ENCODE results near the gene SV2A.
"Not testable (repeated sequence)": the region's sequence is repeated elsewhere in the genome, so short reads cannot be mapped to it uniquely, and the experiment has no call there.

Gene SV2A

GRCh38 chr1:149917571-149918144, at the start of gene SV2A:
SV2A (minus strand) TSS chr1:149917844; CDS start chr1:149913840, 4,004 bp downstream.
- DNase-seq = peak in 48 of 51 donors; percentile 10 to 88 (median 52)

- DNase-seq = no peak
Observed at GRCh38 chr1:149967041-149967440, 49.4 kb upstream of the SV2A start.

- DNase-seq = no peak
Observed at GRCh38 chr1:149966405-149966804, 48.8 kb upstream of the SV2A start.

- no peak for DNase-seq
Observed at GRCh38 chr1:149965440-149965839, 47.8 kb upstream of the SV2A start.

GRCh38 chr1:149963358-149963757, 45.7 kb upstream of the SV2A start:
- DNase-seq = no peak

GRCh38 chr1:149962736-149963135, 45.1 kb upstream of the SV2A start:
- DNase-seq = peak in 1 of 51 donors; percentile 37

GRCh38 chr1:149962039-149962647, 44.5 kb upstream of the SV2A start:
- DNase-seq = peak in 26 of 51 donors; percentile 2 to 79 (median 24)

- DNase-seq = not testable (repeated sequence)
Observed at GRCh38 chr1:149957548-149957947, 39.9 kb upstream of the SV2A start.

- DNase-seq = no peak
Observed at GRCh38 chr1:149949911-149950310, 32.3 kb upstream of the SV2A start.

- DNase-seq = peak in 1 of 51 donors; percentile 8
Observed at GRCh38 chr1:149945206-149945605, 27.6 kb upstream of the SV2A start.

- DNase-seq = no peak
Observed at GRCh38 chr1:149942885-149943284, 25.2 kb upstream of the SV2A start.

- DNase-seq = peak in 16 of 51 donors; percentile 7 to 39 (median 18)
Observed at GRCh38 chr1:149942207-149942606, 24.6 kb upstream of the SV2A start.

- no peak for DNase-seq
Observed at GRCh38 chr1:149940427-149940826, 22.8 kb upstream of the SV2A start.

GRCh38 chr1:149938668-149939003, 21.0 kb upstream of the SV2A start:
- not testable (repeated sequence) for DNase-seq

- DNase-seq = no peak
Observed at GRCh38 chr1:149937759-149938158, 20.1 kb upstream of the SV2A start.

GRCh38 chr1:149936992-149937705, 19.5 kb upstream of the SV2A start:
- peak in 6 of 51 donors; percentile 8 to 55 (median 16) for DNase-seq

- peak in 9 of 51 donors; percentile 11 to 55 (median 21) for DNase-seq
Observed at GRCh38 chr1:149936170-149936991, 18.7 kb upstream of the SV2A start, which contains the start of gene MTMR11. MTMR11 (minus strand) TSS chr1:149936879; CDS start chr1:149936647, 232 bp downstream.

GRCh38 chr1:149934356-149934755, 16.7 kb upstream of the SV2A start:
- DNase-seq = no peak

- no peak for DNase-seq
Observed at GRCh38 chr1:149933208-149933607, 15.6 kb upstream of the SV2A start.

- no peak for DNase-seq
Observed at GRCh38 chr1:149932474-149932873, 14.8 kb upstream of the SV2A start.

- DNase-seq = no peak
Observed at GRCh38 chr1:149931212-149931790, 13.7 kb upstream of the SV2A start.

All from hypothalamus (tissue), 51 donors.